ENCODE results near the gene ACTR2. TPM values are rescaled to one million over a fixed set of nuclear protein-coding genes. Genes with fewer than 3 reads are reported as not detected.
A peak's percentile ranks its signal among the peaks of the same experiment; 100 is the strongest.

Gene ACTR2
- total and polyA plus RNA-seq, 9 of the 15 experiments (the other 6 are each of a cell fraction or from before 2014, with no cell fraction given): 47.3 to 239 (median 108) TPM

GRCh38 chr2:65227456-65228262 lies at the start of gene ACTR2 (continued):
- TF ChIP-seq, protein P1, sequence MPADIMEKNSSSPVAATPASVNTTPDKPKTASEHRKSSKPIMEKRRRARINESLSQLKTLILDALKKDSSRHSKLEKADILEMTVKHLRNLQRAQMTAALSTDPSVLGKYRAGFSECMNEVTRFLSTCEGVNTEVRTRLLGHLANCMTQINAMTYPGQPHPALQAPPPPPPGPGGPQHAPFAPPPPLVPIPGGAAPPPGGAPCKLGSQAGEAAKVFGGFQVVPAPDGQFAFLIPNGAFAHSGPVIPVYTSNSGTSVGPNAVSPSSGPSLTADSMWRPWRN (IDR thresholded peaks at IDR 0.05; ENCODE audit: low read depth): no peak
- TF ChIP-seq CHD7 (IDR thresholded peaks at IDR 0.05; ENCODE audit: low read depth, low read length) (no peak), ETV6 (IDR thresholded peaks at IDR 0.05; ENCODE audit: borderline replicate concordance in 1 of 2, low read depth in 2 of 2, low read length in 1 of 2) (peak in 1 of 2 experiments; percentile 19; a peak in 1 of 4 replicates), ETV6 (CRISPR knock-in tag; IDR thresholded peaks at IDR 0.05; ENCODE audit: borderline replicate concordance) (no peak), NUFIP1 (IDR thresholded peaks at IDR 0.05; ENCODE audit: partially characterized antibody) (no peak), ZNF785 (CRISPR knock-in tag; IDR thresholded peaks at IDR 0.05) (no peak), NBN (IDR thresholded peaks at IDR 0.05; ENCODE audit: low read depth) (no peak), THRAP3 (IDR thresholded peaks at IDR 0.05; ENCODE audit: borderline replicate concordance) (no peak), SIRT6 (IDR thresholded peaks at IDR 0.05; ENCODE audit: low read depth, low read length) (no peak)
- TF ChIP-seq, protein P2, sequence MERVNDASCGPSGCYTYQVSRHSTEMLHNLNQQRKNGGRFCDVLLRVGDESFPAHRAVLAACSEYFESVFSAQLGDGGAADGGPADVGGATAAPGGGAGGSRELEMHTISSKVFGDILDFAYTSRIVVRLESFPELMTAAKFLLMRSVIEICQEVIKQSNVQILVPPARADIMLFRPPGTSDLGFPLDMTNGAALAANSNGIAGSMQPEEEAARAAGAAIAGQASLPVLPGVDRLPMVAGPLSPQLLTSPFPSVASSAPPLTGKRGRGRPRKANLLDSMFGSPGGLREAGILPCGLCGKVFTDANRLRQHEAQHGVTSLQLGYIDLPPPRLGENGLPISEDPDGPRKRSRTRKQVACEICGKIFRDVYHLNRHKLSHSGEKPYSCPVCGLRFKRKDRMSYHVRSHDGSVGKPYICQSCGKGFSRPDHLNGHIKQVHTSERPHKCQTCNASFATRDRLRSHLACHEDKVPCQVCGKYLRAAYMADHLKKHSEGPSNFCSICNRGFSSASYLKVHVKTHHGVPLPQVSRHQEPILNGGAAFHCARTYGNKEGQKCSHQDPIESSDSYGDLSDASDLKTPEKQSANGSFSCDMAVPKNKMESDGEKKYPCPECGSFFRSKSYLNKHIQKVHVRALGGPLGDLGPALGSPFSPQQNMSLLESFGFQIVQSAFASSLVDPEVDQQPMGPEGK (CRISPR knock-in tag; IDR thresholded peaks at IDR 0.05; ENCODE audit: borderline replicate concordance): no peak
- TF ChIP-seq, protein P3, sequence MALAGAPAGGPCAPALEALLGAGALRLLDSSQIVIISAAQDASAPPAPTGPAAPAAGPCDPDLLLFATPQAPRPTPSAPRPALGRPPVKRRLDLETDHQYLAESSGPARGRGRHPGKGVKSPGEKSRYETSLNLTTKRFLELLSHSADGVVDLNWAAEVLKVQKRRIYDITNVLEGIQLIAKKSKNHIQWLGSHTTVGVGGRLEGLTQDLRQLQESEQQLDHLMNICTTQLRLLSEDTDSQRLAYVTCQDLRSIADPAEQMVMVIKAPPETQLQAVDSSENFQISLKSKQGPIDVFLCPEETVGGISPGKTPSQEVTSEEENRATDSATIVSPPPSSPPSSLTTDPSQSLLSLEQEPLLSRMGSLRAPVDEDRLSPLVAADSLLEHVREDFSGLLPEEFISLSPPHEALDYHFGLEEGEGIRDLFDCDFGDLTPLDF (CRISPR knock-in tag; IDR thresholded peaks at IDR 0.05): peak; percentile 85

Measured in K562 (cell line).